Measurements from ENCODE around the gene PCSK5. TPM values are rescaled to one million over a fixed set of nuclear protein-coding genes. Genes with fewer than 3 reads are reported as not detected.
"Not testable (repeated sequence)": the region's sequence is repeated elsewhere in the genome, so short reads cannot be mapped to it uniquely, and the experiment has no call there.

Gene PCSK5
- total RNA-seq, 1 donor from 2014 or later, result 18.3 TPM

DNA sequence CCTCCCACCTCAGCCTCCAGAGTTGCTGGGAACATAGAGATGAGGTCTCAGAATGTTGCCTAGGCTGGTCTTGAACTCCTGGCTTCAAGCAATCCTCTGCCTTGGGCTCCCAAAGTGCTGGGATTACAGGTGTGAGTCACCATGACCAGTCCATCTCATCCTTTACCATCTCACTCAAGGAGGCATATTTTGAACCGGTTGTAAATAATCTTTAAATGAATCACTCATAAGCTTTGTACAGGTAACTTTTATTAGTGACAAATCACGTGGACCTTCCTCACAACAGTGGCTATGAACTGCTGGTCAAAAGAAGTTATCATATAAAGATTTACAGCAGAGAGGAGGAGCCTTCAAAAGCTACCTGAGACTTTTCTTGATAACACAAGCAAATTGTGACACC is 433.0 kb downstream of the PCSK5 start:
- Mint-ChIP-seq H3K27me3 (ENCODE audit: unreplicated experiment) (no peaks in the 10 kb centered on the region), H3K36me3 (ENCODE audit: unreplicated experiment) (no peaks in the 10 kb centered on the region), H3K4me3 (ENCODE audit: unreplicated experiment) (no peak overlapping the region), H3K4me1 (ENCODE audit: unreplicated experiment) (peaks cover 12% of the 10 kb centered on the region), H3K9me3 (ENCODE audit: unreplicated experiment) (no peaks in the 10 kb centered on the region), H3K27ac (ENCODE audit: unreplicated experiment) (no peak overlapping the region)
- no peak for DNase-seq (ENCODE audit: extremely low spot score, unreplicated experiment)
- TF ChIP-seq, protein P1, sequence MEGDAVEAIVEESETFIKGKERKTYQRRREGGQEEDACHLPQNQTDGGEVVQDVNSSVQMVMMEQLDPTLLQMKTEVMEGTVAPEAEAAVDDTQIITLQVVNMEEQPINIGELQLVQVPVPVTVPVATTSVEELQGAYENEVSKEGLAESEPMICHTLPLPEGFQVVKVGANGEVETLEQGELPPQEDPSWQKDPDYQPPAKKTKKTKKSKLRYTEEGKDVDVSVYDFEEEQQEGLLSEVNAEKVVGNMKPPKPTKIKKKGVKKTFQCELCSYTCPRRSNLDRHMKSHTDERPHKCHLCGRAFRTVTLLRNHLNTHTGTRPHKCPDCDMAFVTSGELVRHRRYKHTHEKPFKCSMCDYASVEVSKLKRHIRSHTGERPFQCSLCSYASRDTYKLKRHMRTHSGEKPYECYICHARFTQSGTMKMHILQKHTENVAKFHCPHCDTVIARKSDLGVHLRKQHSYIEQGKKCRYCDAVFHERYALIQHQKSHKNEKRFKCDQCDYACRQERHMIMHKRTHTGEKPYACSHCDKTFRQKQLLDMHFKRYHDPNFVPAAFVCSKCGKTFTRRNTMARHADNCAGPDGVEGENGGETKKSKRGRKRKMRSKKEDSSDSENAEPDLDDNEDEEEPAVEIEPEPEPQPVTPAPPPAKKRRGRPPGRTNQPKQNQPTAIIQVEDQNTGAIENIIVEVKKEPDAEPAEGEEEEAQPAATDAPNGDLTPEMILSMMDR (IDR thresholded peaks at IDR 0.05), result no peak

DNA sequence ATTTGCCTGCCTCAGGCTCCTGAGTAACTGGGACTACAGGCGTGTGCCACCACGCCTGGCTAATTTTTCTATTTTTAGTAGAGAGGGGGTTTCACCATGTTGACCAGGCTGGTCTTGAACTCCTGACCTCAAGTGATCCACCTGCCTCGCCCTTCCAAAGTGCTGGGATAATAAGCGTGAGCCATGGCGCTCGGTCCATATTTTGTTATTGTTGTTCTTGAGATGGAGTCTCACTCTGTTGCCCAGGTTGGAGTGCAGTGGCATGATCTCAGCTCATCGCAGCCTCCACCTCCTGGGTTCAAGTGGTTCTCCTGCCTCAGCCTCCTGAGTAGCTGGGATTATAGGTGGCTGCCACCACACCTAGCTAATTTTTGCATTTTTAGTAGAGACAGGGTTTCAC is 433.6 kb downstream of the PCSK5 start:
- not testable (repeated sequence) for H3K27me3 Mint-ChIP-seq (ENCODE audit: unreplicated experiment); H3K4me3 Mint-ChIP-seq (ENCODE audit: unreplicated experiment)

DNA sequence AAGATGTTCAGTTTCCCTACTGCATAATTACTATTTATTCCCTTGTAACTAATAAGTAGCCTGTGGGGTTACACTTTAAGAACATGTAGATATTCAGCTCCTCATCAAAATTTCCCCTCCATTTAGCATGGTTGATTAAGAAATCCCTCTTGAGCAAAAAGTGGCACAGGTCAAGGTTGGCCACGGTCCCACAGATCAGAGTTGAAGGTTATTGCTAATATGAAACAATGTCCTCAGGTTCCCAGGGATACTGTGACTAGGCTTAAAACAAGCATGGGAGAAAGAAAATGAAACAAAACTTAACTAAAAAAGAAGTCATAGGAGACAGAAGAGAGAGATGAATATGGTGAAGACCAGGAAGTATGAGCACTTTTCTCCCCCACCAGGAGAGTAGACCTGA is 439.6 kb downstream of the PCSK5 start:
- TF ChIP-seq, protein P1 (IDR thresholded peaks at IDR 0.05), result no peak
- no peak for DNase-seq (ENCODE audit: extremely low spot score, unreplicated experiment)
- no peaks in the 10 kb centered on the region for H3K9me3 Mint-ChIP-seq (ENCODE audit: unreplicated experiment)
- no peaks in the 10 kb centered on the region for H3K36me3 Mint-ChIP-seq (ENCODE audit: unreplicated experiment)
- H3K4me1 Mint-ChIP-seq (ENCODE audit: unreplicated experiment), result no peaks in the 10 kb centered on the region
- H3K27me3 Mint-ChIP-seq (ENCODE audit: unreplicated experiment), result peaks cover 18% of the 10 kb centered on the region
- no peak overlapping the region for H3K27ac Mint-ChIP-seq (ENCODE audit: unreplicated experiment)
- H3K4me3 Mint-ChIP-seq (ENCODE audit: unreplicated experiment), result no peak overlapping the region

More for the DNA sequence above, 433.6 kb downstream of the PCSK5 start:
- H3K9me3 Mint-ChIP-seq (ENCODE audit: unreplicated experiment); H3K36me3 Mint-ChIP-seq (ENCODE audit: unreplicated experiment); H3K27ac Mint-ChIP-seq (ENCODE audit: unreplicated experiment); DNase-seq (ENCODE audit: extremely low spot score, unreplicated experiment): not testable (repeated sequence)
- H3K4me1 Mint-ChIP-seq (ENCODE audit: unreplicated experiment), result peaks cover 12% of the 10 kb centered on the region

DNA sequence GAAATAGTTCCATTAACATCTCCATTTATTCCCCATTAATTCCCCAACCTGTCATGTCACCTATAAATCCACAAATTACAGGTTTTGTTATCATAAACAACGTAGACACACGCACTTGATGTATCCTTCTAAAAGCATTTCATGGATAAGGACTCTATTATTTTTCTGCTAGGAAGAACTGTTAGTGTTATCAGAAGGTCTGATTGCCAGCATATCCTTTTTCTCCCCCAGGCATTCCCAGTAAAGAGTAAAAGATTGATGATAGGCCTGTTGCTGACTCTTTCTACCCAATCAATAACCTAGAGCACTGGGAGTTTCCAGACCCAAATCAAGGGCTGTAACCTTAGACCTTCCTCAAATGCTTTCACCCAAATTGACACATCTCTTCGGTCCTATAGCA is 442.9 kb downstream of the PCSK5 start:
- no peaks in the 10 kb centered on the region for H3K9me3 Mint-ChIP-seq (ENCODE audit: unreplicated experiment)
- TF ChIP-seq, protein P1 (IDR thresholded peaks at IDR 0.05), result no peak
- no peaks in the 10 kb centered on the region for H3K36me3 Mint-ChIP-seq (ENCODE audit: unreplicated experiment)
- H3K4me3 Mint-ChIP-seq (ENCODE audit: unreplicated experiment), result no peak overlapping the region
- H3K4me1 Mint-ChIP-seq (ENCODE audit: unreplicated experiment), result no peaks in the 10 kb centered on the region
- DNase-seq (ENCODE audit: extremely low spot score, unreplicated experiment), result no peak
- no peak overlapping the region for H3K27ac Mint-ChIP-seq (ENCODE audit: unreplicated experiment)
- H3K27me3 Mint-ChIP-seq (ENCODE audit: unreplicated experiment), result peaks cover 34% of the 10 kb centered on the region

DNA sequence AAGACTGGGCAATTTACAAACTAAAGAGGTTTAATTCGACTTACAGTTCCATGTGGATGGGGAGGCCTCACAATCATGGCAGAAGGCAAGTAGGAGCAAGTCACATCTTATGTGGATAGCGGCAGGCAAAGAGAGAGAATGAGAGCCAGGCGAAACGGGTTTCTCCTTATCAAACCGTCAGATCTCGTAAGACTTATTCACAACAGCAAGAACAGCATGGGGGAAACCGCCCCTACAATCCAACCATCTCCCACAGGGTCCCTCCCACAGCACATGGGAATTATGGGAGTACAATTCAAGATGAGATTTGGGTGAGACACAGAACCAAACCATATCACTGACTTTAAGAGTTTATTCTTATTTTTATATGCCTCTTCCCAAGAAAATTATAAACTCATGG is 443.5 kb downstream of the PCSK5 start:
- Mint-ChIP-seq H3K9me3 (ENCODE audit: unreplicated experiment) (no peaks in the 10 kb centered on the region), H3K4me3 (ENCODE audit: unreplicated experiment) (no peak overlapping the region), H3K27ac (ENCODE audit: unreplicated experiment) (no peak overlapping the region), H3K27me3 (ENCODE audit: unreplicated experiment) (peaks cover 40% of the 10 kb centered on the region), H3K4me1 (ENCODE audit: unreplicated experiment) (no peaks in the 10 kb centered on the region), H3K36me3 (ENCODE audit: unreplicated experiment) (no peaks in the 10 kb centered on the region)
- TF ChIP-seq, protein P1 (IDR thresholded peaks at IDR 0.05), result no peak
- no peak for DNase-seq (ENCODE audit: extremely low spot score, unreplicated experiment)

DNA sequence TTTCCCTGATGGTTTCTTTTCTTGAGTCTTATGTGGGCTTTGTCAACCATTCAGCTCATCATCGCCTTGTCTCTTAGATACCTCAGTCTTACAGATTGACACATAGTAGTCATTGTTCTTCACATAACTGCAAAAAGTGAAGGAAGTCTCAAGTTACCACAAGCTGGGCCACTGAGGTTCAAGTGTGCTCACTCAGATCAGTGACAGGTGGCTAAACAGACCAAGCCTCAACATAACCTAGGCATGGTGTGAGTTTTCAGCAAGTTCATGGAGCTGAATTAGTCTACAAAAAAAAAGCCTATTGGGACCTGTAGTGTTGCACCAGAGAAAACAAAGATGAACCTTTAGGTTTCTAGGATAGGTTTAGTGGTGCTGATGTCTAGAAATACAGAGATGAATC is 445.6 kb downstream of the PCSK5 start:
- Mint-ChIP-seq H3K9me3 (ENCODE audit: unreplicated experiment) (no peaks in the 10 kb centered on the region), H3K27ac (ENCODE audit: unreplicated experiment) (no peak overlapping the region), H3K36me3 (ENCODE audit: unreplicated experiment) (no peaks in the 10 kb centered on the region), H3K4me1 (ENCODE audit: unreplicated experiment) (no peaks in the 10 kb centered on the region), H3K27me3 (ENCODE audit: unreplicated experiment) (peaks cover 45% of the 10 kb centered on the region), H3K4me3 (ENCODE audit: unreplicated experiment) (no peak overlapping the region)
- DNase-seq (ENCODE audit: extremely low spot score, unreplicated experiment), result no peak
- TF ChIP-seq, protein P1 (IDR thresholded peaks at IDR 0.05), result no peak
